ENCODE data around the gene PIGT. TPM values are rescaled to one million over a fixed set of nuclear protein-coding genes. Genes with fewer than 3 reads are reported as not detected.

Gene PIGT
- total and polyA plus RNA-seq, 2 of the 13 experiments (the other 11 are each of a cell fraction or from before 2014, with no cell fraction given) = 65.9 to 74.1 TPM

- in situ Hi-C loops (cut with HindIII; ENCODE audit: extremely low pct_ligation_motif_present, low pct_unique_long_range_greater_than_20kb) = loop anchor here (5.0 kb wide), 1 partner anchor 65 kb away; no protein-coding TSS in a partner anchor
Observed at GRCh38 chr20:45372241-45372640, 43.7 kb upstream of the PIGT start.

GRCh38 chr20:45372646-45373352 lies 43.1 kb upstream of the PIGT start:
- Histone ChIP-seq H3K9me3 (ENCODE audit: low read length) (no peaks in the 10 kb centered on the region), H3K79me2 (ENCODE audit: insufficient read depth, low read length) (no peaks in the 10 kb centered on the region), H4K20me1 (ENCODE audit: insufficient read depth, low read length) (no peaks in the 10 kb centered on the region), H3K4me2 (ENCODE audit: low read depth, low read length) (no peak overlapping the region), H3K9ac (ENCODE audit: insufficient read depth, low read depth, low read length) (no peak overlapping the region), H2AFZ (ENCODE audit: low read length) (no peak overlapping the region), H3K4me3 (replicated peaks in 1 of 3; ENCODE audit: insufficient read depth in 1 of 3, low read depth in 2 of 3, low read length in 3 of 3) (no peak overlapping the region), H3K27ac (ENCODE audit: extremely low read length, insufficient read depth, low read length) (no peak overlapping the region), H3K36me3 (replicated peaks in 1 of 2; ENCODE audit: control insufficient read depth in 1 of 2, insufficient read depth in 2 of 2, low read length in 2 of 2) (peaks cover 5 to 8% of the 10 kb centered on the region in 2 experiments), H3K4me1 (ENCODE audit: insufficient read depth, low read length) (peaks cover 19% of the 10 kb centered on the region), H3K27me3 (ENCODE audit: control insufficient read depth in 1 of 2, insufficient read depth in 2 of 2, low read length in 2 of 2) (no peaks in the 10 kb centered on the region)
- no peak for DNase-seq (ENCODE audit: low spot score)
- ChIA-PET POLR2A (interaction anchor here (1.1 to 29.5 kb wide), 9 partner anchors 9 to 398 kb away, joined by 3 to 1422 read pairs (median 10); partner anchors contain the start of genes PIGT, SDC4 and SYS1), CTCF (ENCODE audit: low intra/inter-chr PET ratio, low total read pairs) (interaction anchor here (1.2 to 1.9 kb wide), 2 partner anchors 53 to 64 kb away, joined by 6 to 32 read pairs; no protein-coding TSS in a partner anchor)
- peak; percentile 46; the same call in 1 of the 2 replicates for TF ChIP-seq ZBTB33 (CRISPR knock-in tag; IDR thresholded peaks at IDR 0.05)
- no peak for TF ChIP-seq ZMAT3 (CRISPR knock-in tag; conservative IDR thresholded peaks at IDR 0.05)
- 0 out of 2 replicates have a peak, but pooled peaks have one; percentile 1 for TF ChIP-seq DMAP1 (CRISPR knock-in tag; IDR thresholded peaks at IDR 0.05)
- TF ChIP-seq ZNF720 (CRISPR knock-in tag; IDR thresholded peaks at IDR 0.05) = no peak
- TF ChIP-seq ZNF30 (CRISPR knock-in tag; IDR thresholded peaks at IDR 0.05) = 0 out of 2 replicates have a peak, but pooled peaks have one; percentile 50
- BruUV-seq (replicated peaks) = no TSS peak
- no peak for FAIRE-seq
- no peak for ATAC-seq
- 94% methylated on average over 29 of the region's 30 CpGs for WGBS (ENCODE audit: low lambda C conversion rate)
- in situ Hi-C loops (cut with HindIII; ENCODE audit: extremely low pct_ligation_motif_present, low pct_unique_long_range_greater_than_20kb) (loop anchor here (5.0 kb wide), 1 partner anchor 65 kb away; no protein-coding TSS in a partner anchor), intact Hi-C loops (cut with micrococcal nuclease; ENCODE audit: unreplicated experiment) (no loop called here)

More at GRCh38 chr20:45372241-45372640, 43.7 kb upstream of the PIGT start:
- Histone ChIP-seq H3K27me3 (ENCODE audit: control insufficient read depth in 1 of 2, insufficient read depth in 2 of 2, low read length in 2 of 2) (no peaks in the 10 kb centered on the region), H3K79me2 (ENCODE audit: insufficient read depth, low read length) (no peaks in the 10 kb centered on the region), H4K20me1 (ENCODE audit: insufficient read depth, low read length) (no peaks in the 10 kb centered on the region), H2AFZ (ENCODE audit: low read length) (no peak overlapping the region), H3K36me3 (replicated peaks in 1 of 2; ENCODE audit: control insufficient read depth in 1 of 2, insufficient read depth in 2 of 2, low read length in 2 of 2) (peaks cover 10 to 13% of the 10 kb centered on the region in 2 experiments), H3K9me3 (ENCODE audit: low read length) (no peaks in the 10 kb centered on the region), H3K9ac (ENCODE audit: insufficient read depth, low read depth, low read length) (no peak overlapping the region), H3K4me3 (replicated peaks in 1 of 3; ENCODE audit: insufficient read depth in 1 of 3, low read depth in 2 of 3, low read length in 3 of 3) (no peak overlapping the region), H3K4me1 (ENCODE audit: insufficient read depth, low read length) (peaks cover 19% of the 10 kb centered on the region), H3K4me2 (ENCODE audit: low read depth, low read length) (no peak overlapping the region), H3K27ac (ENCODE audit: extremely low read length, insufficient read depth, low read length) (no peak overlapping the region)
- no peak for FAIRE-seq
- BruUV-seq (replicated peaks) = no TSS peak
- ATAC-seq = no peak
- TF ChIP-seq AGO2 (optimal IDR thresholded peaks at IDR 0.05; ENCODE audit: low read depth, low read length) = peak; percentile 29
- TF ChIP-seq CBX1 (IDR thresholded peaks at IDR 0.05; ENCODE audit: low read depth) = no peak
- TF ChIP-seq ZNF7 (CRISPR knock-in tag; IDR thresholded peaks at IDR 0.05) = no peak
- ChIA-PET POLR2A (interaction anchor here (1.7 to 29.5 kb wide), 4 partner anchors 9 to 44 kb away, joined by 7 to 1422 read pairs (median 32); partner anchors contain the start of genes PIGT, SDC4 and SYS1), CTCF (ENCODE audit: low intra/inter-chr PET ratio, low total read pairs) (no interaction called here)
- 89% methylated on average over 10 of the region's 10 CpGs for WGBS (ENCODE audit: low lambda C conversion rate)
- intact Hi-C loops (cut with micrococcal nuclease; ENCODE audit: unreplicated experiment) = no loop called here
- DNase-seq (ENCODE audit: low spot score) = no peak

Data from HepG2 (cell line).